ENCODE results near the gene PNMA3. TPM values are rescaled to one million over a fixed set of nuclear protein-coding genes. Genes with fewer than 3 reads are reported as not detected.

Gene PNMA3
- total RNA-seq, 1 donor: under 0.01 TPM

DNA sequence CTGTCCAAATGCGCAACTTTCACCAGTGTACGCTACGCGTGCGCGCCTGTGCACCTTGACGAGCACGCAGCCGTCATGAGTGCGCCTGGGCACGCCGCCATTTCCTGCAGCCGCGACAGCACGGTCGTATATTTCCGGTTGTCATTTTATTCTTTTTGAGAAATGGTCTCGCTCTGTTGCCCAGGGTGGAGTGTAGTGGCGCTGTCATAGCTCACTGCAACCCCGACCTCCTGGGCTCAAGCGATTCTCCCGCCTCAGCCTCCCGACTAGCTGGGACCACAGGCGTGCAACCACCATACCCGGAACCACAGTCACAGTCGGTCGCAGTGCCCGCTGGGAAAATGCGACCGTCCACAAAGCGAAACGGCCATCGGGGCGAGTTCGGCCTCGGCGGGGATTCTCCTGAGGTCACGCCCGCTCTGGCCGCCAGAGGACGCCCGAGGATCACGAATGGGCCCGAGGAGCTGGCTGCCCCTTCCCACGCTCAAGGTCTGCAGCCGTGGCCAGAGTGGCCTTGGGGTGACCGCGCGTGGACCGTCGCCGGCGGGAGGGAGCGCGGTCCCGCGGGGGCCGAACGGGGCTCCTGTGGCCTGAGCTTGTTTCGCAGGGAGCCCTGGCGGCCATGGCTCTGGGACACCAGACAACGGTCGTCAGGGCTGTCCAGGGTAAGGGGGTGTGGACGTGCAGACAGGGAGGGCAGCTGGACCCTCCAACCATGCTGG, 23.7 kb upstream of the PNMA3 start:
- TF ChIP-seq, protein P1, sequence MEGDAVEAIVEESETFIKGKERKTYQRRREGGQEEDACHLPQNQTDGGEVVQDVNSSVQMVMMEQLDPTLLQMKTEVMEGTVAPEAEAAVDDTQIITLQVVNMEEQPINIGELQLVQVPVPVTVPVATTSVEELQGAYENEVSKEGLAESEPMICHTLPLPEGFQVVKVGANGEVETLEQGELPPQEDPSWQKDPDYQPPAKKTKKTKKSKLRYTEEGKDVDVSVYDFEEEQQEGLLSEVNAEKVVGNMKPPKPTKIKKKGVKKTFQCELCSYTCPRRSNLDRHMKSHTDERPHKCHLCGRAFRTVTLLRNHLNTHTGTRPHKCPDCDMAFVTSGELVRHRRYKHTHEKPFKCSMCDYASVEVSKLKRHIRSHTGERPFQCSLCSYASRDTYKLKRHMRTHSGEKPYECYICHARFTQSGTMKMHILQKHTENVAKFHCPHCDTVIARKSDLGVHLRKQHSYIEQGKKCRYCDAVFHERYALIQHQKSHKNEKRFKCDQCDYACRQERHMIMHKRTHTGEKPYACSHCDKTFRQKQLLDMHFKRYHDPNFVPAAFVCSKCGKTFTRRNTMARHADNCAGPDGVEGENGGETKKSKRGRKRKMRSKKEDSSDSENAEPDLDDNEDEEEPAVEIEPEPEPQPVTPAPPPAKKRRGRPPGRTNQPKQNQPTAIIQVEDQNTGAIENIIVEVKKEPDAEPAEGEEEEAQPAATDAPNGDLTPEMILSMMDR (IDR thresholded peaks at IDR 0.05; ENCODE audit: insufficient read depth, low read depth, low read length): peak; percentile 78
- H3K4me3 ChIP-seq (ENCODE audit: low read depth, low read length): peak overlapping the region; percentile 45
- DNase-seq (ENCODE audit: low read depth): peak; percentile 38

- TF ChIP-seq, protein P1 (IDR thresholded peaks at IDR 0.05; ENCODE audit: insufficient read depth, low read depth, low read length): no peak
- no peak overlapping the region for H3K4me3 ChIP-seq (ENCODE audit: low read depth, low read length)
- no peak for DNase-seq (ENCODE audit: low read depth)
Observed at GRCh38 chrX:153049093-153049492, 7.2 kb upstream of the PNMA3 start.

- no peak overlapping the region for H3K4me3 ChIP-seq (ENCODE audit: low read depth, low read length)
- TF ChIP-seq, protein P1 (IDR thresholded peaks at IDR 0.05; ENCODE audit: insufficient read depth, low read depth, low read length): no peak
- no peak for DNase-seq (ENCODE audit: low read depth)
Observed at GRCh38 chrX:153052534-153052933, 3.7 kb upstream of the PNMA3 start.

GRCh38 chrX:153057281-153057680, 1.0 kb downstream of the PNMA3 start:
- no peak for DNase-seq (ENCODE audit: low read depth)
- H3K4me3 ChIP-seq (ENCODE audit: low read depth, low read length): no peak overlapping the region
- TF ChIP-seq, protein P1 (IDR thresholded peaks at IDR 0.05; ENCODE audit: insufficient read depth, low read depth, low read length): no peak

- TF ChIP-seq, protein P1 (IDR thresholded peaks at IDR 0.05; ENCODE audit: insufficient read depth, low read depth, low read length): no peak
- no peak overlapping the region for H3K4me3 ChIP-seq (ENCODE audit: low read depth, low read length)
- DNase-seq (ENCODE audit: low read depth): no peak
Observed at GRCh38 chrX:153059191-153060094, 3.2 kb downstream of the PNMA3 start.

- H3K4me3 ChIP-seq (ENCODE audit: low read depth, low read length): no peak overlapping the region
- DNase-seq (ENCODE audit: low read depth): no peak
- TF ChIP-seq, protein P1 (IDR thresholded peaks at IDR 0.05; ENCODE audit: insufficient read depth, low read depth, low read length): no peak
Observed at GRCh38 chrX:153060095-153060445, 3.8 kb downstream of the PNMA3 start.

All from fibroblast of villous mesenchyme (primary cell).